AG09319 (cell line): ENCODE measurements around the gene SP3.

ENCODE experiments used
- DNase-seq: peaks from one replicate; pipeline ENCODE4 v3.0.0-alpha.2; 2010; ENCODE audit warnings: low read depth; ENCODE audit errors: extremely low read depth
- TF ChIP-seq, protein P1 (sequence below): IDR thresholded peaks from 2 replicates; pipeline ENCODE4 v1.5.1; 2011; ENCODE audit warnings: low read depth, mild to moderate bottlenecking, inconsistent platforms, low read length, moderate library complexity

Gene SP3

DNA sequence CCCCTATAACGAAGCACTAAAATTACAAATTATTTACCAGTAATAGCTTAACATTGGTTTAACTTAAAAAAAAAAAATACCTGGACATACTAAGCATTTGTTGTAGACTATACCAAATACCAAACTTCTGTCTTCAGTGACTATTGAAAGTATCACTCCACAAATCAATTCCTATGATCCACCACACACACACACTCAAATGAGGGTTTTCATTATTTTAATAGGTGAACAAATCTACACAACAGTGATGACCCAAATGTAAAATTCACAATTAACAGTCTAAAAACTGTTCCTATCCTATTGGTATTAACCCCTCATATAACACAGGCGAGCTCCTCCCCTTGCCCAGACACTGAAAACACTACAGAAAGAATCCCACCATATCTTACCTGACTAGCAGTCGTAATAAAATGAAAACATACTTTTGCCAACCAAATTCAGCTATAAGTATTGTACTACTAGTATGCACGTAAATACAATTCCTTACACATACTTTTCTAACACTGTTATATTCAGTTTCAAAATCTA lies 2.5 kb downstream of the SP3 start:
- DNase-seq: no peak
- TF ChIP-seq, protein P1, sequence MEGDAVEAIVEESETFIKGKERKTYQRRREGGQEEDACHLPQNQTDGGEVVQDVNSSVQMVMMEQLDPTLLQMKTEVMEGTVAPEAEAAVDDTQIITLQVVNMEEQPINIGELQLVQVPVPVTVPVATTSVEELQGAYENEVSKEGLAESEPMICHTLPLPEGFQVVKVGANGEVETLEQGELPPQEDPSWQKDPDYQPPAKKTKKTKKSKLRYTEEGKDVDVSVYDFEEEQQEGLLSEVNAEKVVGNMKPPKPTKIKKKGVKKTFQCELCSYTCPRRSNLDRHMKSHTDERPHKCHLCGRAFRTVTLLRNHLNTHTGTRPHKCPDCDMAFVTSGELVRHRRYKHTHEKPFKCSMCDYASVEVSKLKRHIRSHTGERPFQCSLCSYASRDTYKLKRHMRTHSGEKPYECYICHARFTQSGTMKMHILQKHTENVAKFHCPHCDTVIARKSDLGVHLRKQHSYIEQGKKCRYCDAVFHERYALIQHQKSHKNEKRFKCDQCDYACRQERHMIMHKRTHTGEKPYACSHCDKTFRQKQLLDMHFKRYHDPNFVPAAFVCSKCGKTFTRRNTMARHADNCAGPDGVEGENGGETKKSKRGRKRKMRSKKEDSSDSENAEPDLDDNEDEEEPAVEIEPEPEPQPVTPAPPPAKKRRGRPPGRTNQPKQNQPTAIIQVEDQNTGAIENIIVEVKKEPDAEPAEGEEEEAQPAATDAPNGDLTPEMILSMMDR: no peak

DNA sequence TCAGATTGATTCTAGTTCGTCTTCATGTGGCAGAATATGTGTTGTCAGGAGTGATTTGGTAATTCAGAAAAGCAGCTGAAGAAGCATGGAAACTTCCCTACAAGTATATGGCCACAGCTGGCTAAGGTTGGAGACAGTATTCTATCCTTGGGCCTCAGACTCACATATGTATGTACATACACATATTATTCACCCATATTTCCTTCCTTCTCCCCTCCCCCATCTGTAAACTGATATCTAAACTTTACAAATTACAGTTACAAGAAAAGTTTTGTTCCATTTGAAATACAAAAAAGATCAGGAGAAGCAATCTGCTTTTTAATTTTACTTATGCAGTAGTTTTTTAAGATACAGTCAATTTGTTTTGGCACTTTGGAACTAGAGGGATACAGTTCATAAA lies 3.1 kb downstream of the SP3 start:
- TF ChIP-seq, protein P1: no peak
- no peak for DNase-seq

DNA sequence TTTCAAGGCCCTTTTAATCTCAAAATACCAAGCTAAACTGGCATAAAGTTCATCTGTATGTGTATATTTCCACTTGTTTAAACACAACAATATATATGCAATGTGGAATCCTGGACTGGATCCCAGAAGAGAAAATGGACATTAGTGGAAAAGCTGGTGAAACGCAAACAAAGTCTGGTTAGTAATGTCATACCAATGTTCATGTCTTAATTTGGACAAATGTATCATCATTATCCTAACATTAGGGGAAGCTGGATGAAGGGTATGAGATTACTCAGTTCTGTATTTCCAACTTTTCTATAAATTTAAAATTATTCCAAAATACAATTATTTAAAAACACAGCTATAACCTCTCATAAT lies 3.8 kb downstream of the SP3 start:
- TF ChIP-seq, protein P1: no peak

GRCh38 chr2:173959909-173960308 lies 5.3 kb downstream of the SP3 start:
- DNase-seq: no peak
- TF ChIP-seq, protein P1: no peak

More for the DNA sequence above, 3.8 kb downstream of the SP3 start:
- DNase-seq: no peak

- TF ChIP-seq, protein P1: no peak
- no peak for DNase-seq
Measured at GRCh38 chr2:173959358-173959884, 5.8 kb downstream of the SP3 start.

DNA sequence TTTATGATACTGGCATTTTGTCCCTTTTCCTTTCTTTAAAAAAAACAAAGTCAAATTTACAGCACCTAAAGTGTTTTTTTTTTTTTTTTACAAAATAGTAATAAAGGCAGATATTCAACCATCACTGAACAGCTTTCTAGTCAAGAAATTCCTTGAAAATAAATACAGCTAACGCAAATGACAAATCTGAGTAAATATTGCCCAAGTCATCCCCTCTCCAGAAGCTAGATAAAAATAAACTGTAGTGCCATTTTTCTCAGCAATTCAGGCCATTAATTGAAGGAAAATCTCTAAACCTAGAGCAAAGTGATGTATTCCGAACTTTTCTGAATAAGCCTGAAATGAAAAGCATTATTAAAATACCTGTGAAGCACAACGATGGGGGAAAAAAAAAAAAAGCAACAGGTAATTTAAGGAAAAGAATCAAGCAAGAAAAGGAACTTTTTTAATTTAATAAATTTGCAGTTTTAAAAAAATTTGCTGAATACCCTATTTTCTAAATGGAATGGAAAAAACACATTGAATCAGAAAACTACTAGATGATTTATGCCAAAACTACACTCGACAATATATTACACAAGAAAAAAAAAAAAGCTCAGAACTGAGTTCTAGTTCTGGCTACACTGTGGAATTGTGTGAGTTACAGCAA lies 6.9 kb downstream of the SP3 start:
- TF ChIP-seq, protein P1: no peak
- no peak for DNase-seq

- DNase-seq: no peak
- TF ChIP-seq, protein P1: no peak
Measured at GRCh38 chr2:173957517-173957916, 7.7 kb downstream of the SP3 start.
